ENCODE data around the gene TAOK1. TPM values are rescaled to one million over a fixed set of nuclear protein-coding genes. Genes with fewer than 3 reads are reported as not detected.
A peak's percentile ranks its signal among the peaks of the same experiment; 100 is the strongest.

Gene TAOK1
- total and polyA plus RNA-seq, 2 of the 13 experiments (the other 11 are each of a cell fraction or from before 2014, with no cell fraction given): 14.1 to 23.0 TPM

DNA sequence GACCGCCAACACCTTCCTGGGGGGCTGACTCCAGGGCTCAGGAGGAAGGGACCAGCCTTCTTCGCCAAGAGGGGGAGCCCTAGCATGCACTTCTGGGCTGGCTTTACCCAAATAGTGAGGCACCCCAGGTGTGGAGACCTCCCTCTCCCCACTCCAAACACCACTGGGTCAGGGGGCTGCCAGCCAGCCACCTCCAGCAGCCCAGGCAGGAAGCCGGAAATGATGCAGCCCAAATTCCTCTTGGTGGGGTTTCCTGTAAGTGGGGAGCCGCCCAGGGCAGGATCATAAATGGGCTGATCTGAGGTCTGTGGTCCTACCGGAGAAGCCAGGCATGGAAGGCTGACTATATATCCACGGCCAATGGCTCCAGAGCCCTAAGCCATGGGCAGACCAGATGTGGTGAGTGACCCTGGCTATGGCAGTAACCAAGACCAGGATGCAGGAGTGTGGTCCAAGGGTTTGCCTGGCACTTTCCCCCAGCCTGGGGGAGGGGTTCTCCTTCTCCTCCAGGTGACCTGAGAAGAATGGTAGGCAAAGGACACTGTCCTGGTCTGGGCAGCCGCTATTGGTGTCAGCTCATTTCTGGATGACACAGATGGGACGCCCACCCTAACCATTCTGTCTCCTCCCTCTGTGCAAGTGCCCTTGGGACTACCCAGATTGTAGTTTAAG is 195.1 kb downstream of the TAOK1 start:
- peaks cover 1 to 3% of the 10 kb centered on the region in 2 experiments; a peak in 3 of 5 replicates for H3K36me3 ChIP-seq (replicated peaks in 1 of 2; ENCODE audit: control insufficient read depth in 1 of 2, insufficient read depth in 2 of 2, low read length in 2 of 2)
- WGBS (ENCODE audit: low lambda C conversion rate): 97% methylated on average over 5 of the region's 8 CpGs
- peaks cover 31% of the 10 kb centered on the region for H3K4me1 ChIP-seq (ENCODE audit: insufficient read depth, low read length)
- ATAC-seq (no peak), FAIRE-seq (no peak), DNase-seq (ENCODE audit: low spot score) (no peak)
- H3K9me3 ChIP-seq (ENCODE audit: low read length): no peaks in the 10 kb centered on the region
- no peak overlapping the region for H3K4me3 ChIP-seq (replicated peaks in 1 of 3; ENCODE audit: insufficient read depth in 1 of 3, low read depth in 2 of 3, low read length in 3 of 3)
- H2AFZ ChIP-seq (ENCODE audit: low read length): no peak overlapping the region
- intact Hi-C loops (cut with micrococcal nuclease; ENCODE audit: unreplicated experiment): no loop called here
- no peak overlapping the region for H3K27ac ChIP-seq (ENCODE audit: extremely low read length, insufficient read depth, low read length)
- in situ Hi-C loops (cut with HindIII; ENCODE audit: extremely low pct_ligation_motif_present, low pct_unique_long_range_greater_than_20kb): no loop called here
- ChIA-PET CTCF (ENCODE audit: low intra/inter-chr PET ratio, low total read pairs) (no interaction called here), POLR2A (no interaction called here)
- H3K79me2 ChIP-seq (ENCODE audit: insufficient read depth, low read length): peaks cover 23% of the 10 kb centered on the region
- BruUV-seq (replicated peaks): no TSS peak
- no peaks in the 10 kb centered on the region for H3K27me3 ChIP-seq (ENCODE audit: control insufficient read depth in 1 of 2, insufficient read depth in 2 of 2, low read length in 2 of 2)
- H3K4me2 ChIP-seq (ENCODE audit: low read depth, low read length): no peak overlapping the region
- no peak overlapping the region for H3K9ac ChIP-seq (ENCODE audit: insufficient read depth, low read depth, low read length)
- peaks cover 14% of the 10 kb centered on the region; the same call in 1 of the 2 replicates for H4K20me1 ChIP-seq (ENCODE audit: insufficient read depth, low read length)
- no peak for TF ChIP-seq ZNF292 (CRISPR knock-in tag; IDR thresholded peaks at IDR 0.05; ENCODE audit: borderline replicate concordance, low read depth)
- TF ChIP-seq, protein P1, sequence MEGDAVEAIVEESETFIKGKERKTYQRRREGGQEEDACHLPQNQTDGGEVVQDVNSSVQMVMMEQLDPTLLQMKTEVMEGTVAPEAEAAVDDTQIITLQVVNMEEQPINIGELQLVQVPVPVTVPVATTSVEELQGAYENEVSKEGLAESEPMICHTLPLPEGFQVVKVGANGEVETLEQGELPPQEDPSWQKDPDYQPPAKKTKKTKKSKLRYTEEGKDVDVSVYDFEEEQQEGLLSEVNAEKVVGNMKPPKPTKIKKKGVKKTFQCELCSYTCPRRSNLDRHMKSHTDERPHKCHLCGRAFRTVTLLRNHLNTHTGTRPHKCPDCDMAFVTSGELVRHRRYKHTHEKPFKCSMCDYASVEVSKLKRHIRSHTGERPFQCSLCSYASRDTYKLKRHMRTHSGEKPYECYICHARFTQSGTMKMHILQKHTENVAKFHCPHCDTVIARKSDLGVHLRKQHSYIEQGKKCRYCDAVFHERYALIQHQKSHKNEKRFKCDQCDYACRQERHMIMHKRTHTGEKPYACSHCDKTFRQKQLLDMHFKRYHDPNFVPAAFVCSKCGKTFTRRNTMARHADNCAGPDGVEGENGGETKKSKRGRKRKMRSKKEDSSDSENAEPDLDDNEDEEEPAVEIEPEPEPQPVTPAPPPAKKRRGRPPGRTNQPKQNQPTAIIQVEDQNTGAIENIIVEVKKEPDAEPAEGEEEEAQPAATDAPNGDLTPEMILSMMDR (CRISPR knock-in tag; IDR thresholded peaks at IDR 0.05): peak; percentile 32

DNA sequence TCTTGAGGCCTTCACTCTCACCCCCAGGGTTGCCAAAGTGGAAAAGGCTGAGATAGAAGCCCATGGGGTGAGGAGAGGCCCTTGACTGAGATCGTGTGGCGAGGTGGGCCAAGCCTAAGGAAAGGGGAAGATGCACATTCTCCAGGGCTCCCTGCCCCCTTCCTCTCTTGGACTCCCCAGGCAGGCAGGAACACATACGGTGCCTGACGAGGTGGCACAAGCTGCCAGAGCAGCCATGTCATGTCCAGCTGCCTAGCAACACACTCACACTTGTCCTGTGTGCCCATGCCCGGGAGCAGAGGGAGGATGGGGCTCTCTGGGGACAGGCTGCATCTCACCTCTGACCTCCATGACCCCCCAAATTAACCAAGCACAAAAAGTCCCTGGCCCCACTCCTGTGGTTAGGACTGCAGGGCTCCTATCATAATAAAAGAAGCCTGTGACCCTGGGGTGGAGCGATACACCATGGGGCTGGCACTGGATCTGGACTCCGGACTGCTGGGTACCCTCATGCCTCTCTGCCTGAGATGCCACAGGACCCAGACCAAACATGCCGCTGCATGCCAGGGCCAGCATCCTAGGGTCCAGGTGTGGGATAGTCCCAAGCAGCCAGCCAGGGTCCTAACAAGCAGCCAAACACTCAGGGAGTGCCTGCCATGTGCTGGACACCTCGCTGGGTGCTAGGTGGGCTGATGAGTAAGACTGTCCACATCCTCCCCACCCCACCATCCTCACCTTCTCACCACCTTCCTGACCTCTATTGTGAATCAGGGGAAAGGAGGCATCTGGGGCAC is 196.7 kb downstream of the TAOK1 start:
- Histone ChIP-seq H2AFZ (ENCODE audit: low read length) (no peak overlapping the region), H3K27me3 (ENCODE audit: control insufficient read depth in 1 of 2, insufficient read depth in 2 of 2, low read length in 2 of 2) (no peaks in the 10 kb centered on the region; a peak in 1 of 5 replicates), H3K9ac (ENCODE audit: insufficient read depth, low read depth, low read length) (no peak overlapping the region), H3K79me2 (ENCODE audit: insufficient read depth, low read length) (peaks cover 23% of the 10 kb centered on the region), H3K36me3 (replicated peaks in 1 of 2; ENCODE audit: control insufficient read depth in 1 of 2, insufficient read depth in 2 of 2, low read length in 2 of 2) (peaks cover under 1 to 1% of the 10 kb centered on the region in 2 experiments; a peak in 2 of 5 replicates), H3K4me1 (ENCODE audit: insufficient read depth, low read length) (peaks cover 46% of the 10 kb centered on the region), H3K27ac (ENCODE audit: extremely low read length, insufficient read depth, low read length) (no peak overlapping the region), H3K4me3 (replicated peaks in 1 of 3; ENCODE audit: insufficient read depth in 1 of 3, low read depth in 2 of 3, low read length in 3 of 3) (no peak overlapping the region), H4K20me1 (ENCODE audit: insufficient read depth, low read length) (peaks cover 14% of the 10 kb centered on the region; the same call in 1 of the 2 replicates), H3K9me3 (ENCODE audit: low read length) (no peaks in the 10 kb centered on the region), H3K4me2 (ENCODE audit: low read depth, low read length) (peak overlapping the region; percentile 93; the same call in 1 of the 2 replicates)
- 88% methylated on average over 4 of the region's 9 CpGs for WGBS (ENCODE audit: low lambda C conversion rate)
- TF ChIP-seq ELF3 (CRISPR knock-in tag; IDR thresholded peaks at IDR 0.05): no peak
- intact Hi-C loops (cut with micrococcal nuclease; ENCODE audit: unreplicated experiment) (no loop called here), in situ Hi-C loops (cut with HindIII; ENCODE audit: extremely low pct_ligation_motif_present, low pct_unique_long_range_greater_than_20kb) (no loop called here)
- no peak for ATAC-seq
- FAIRE-seq: no peak
- POLR2A ChIA-PET: interaction anchor here (1.5 to 2.0 kb wide), 2 partner anchors 12 to 21 kb away, joined by 4 to 11 read pairs; no protein-coding TSS in a partner anchor
- CTCF ChIA-PET (ENCODE audit: low intra/inter-chr PET ratio, low total read pairs): no interaction called here
- BruUV-seq (replicated peaks): no TSS peak
- no peak for DNase-seq (ENCODE audit: low spot score)

Measured in HepG2 (cell line).